HG03045 (cell line): ENCODE data around the gene TAAR2.
"Not testable (repeated sequence)": the region's sequence is repeated elsewhere in the genome, so short reads cannot be mapped to it uniquely, and the experiment has no call there.

ENCODE experiments used
- ATAC-seq: cut with Tn5 transposase; IDR thresholded peaks from one replicate; pipeline ENCODE4 v1.9.1; 2021; ENCODE audit warnings: mild to moderate bottlenecking, moderate library complexity; ENCODE audit not compliant: unreplicated experiment

Gene TAAR2

DNA sequence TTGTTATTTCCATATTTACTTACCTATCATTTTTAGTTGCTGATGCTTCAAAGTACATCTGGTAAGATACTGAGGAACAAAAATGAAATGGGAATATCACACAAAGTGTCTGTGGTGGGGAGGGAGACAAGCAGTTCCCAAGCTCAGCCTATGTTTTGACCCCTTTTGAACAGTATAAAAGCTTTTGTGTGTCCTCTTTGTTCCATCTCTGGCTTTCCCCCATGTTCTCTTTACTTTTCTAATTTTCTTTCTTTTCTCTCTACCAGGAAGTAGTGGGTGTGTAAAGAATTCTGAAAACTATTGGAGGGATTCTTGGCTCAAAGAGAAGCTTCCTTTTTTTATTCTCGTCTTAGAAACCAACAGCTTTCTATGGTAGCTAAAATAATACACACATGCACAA lies 7.4 kb downstream of the TAAR2 start:
- no peak for ATAC-seq

DNA sequence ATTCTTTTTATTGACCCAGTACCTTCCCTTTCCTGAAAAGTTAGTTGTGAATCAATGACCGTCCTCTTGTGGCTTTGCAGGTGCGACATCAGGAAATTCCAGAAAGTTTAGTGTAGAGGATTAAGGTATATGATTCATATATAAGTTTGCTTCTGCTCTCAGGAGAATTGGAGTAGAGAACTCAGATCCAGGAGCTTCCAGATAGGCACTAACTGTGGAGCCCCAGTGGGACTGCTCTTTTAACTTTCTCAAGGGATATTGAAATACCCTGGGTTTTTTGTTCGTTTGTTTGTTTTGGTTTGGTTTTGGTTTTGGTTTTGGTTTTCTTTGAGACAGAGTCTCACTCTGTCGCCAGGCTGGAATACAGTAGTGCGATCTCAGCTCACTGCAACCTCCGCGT lies 9.5 kb downstream of the TAAR2 start:
- ATAC-seq = peak; percentile 72

DNA sequence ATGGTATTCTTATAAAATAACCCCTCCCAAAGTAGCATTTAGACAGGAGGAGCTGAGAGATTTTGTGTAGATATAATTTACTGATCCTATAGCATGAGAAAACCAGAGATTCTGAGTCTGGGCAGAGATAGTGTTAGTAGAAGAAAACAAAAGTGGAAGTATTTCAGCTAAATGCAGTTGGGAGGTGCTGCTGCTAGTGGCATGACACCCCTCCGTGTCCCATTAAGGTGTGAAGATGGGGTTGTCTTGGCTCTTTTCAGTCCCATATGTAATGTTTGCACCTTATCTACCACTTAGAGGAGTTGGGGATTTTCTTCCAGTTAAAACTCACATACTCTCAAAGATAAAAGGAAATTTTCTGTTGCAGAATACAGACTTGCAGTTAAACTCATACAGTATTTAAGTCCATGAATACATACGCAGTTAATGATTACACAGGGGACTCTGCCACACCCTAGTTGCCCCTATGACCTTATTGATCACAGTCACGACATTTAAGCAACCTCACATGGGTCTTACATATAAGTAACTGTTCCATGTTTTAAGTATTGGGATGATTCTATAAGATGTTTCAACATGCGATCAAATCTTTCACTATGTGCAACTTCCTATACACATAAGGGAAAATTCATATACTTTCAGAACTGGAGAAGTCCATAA lies 11.5 kb downstream of the TAAR2 start:
- ATAC-seq = no peak

DNA sequence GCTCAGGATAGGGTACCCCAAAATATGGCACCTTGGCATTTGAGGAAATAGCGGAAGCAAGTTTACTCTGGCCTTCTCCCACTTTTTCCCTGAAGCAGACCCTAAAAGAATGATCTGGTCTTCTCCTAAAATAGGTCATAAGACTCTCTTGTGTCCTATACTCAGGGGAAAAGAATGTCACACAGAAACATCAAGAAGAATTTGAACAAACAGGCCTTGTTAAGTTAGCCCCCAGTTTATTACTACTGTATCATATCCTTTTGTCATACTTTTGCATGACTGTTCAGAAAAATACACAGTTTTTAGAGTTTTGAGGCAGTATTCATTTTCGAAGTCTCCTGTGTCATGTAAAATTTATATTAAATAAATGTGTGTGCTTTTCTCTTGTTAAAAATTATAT lies 12.5 kb downstream of the TAAR2 start:
- no peak for ATAC-seq

DNA sequence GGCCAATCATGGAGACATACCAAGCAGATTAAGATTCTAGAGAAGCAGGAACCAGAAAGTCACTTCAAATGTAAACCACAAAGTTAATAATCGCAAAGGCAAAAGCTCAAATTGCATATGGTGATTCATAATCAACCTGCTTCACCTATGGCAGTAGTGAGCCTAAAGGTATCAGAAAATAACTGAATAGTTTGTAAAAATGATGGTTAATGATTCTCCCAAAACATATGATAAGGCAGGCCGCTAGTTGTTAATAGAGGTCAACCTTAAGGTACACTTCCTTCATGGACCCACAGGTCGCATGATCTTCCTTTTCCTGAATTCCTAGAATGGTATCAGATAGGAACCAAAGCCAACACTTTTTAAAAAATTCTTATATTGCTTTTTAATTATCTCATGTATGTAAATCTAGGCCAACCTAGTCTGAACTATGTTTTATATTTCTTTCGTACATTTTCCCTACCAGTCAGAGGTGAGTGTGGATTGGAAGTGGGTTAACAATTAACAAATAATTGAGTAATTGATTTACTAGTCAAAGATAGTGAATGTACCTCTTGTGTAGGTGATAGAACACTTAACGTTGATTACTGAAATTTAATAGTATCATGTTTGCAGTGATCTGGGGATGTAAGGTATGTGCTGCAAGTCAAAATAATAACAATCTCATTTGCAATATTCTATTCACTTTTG lies 16.4 kb downstream of the TAAR2 start:
- ATAC-seq = no peak

DNA sequence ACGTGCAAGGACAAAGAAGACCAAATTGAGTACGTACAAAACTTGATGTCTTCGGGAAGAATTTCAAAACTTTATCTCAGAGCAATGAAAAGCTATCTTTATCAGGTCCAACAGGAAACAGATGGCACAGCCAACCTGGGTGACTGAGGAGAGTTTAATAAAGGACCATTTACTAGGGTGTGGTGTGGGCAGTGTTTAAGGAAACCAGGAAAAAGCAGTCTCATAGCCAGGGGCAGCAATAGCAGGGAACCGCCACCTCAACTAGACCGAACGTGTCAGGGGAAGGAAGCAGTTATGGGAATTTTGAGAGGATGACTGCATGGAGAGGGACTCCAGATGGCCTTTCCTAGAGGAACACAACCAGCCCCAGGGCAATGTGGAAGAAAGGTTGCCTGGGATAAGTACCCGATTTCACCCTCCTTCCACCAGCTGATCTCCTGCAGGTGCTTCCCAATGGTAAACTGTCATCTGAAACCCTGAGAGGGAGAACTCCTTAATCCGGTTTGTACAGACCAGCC lies 19.4 kb downstream of the TAAR2 start:
- ATAC-seq = no peak

DNA sequence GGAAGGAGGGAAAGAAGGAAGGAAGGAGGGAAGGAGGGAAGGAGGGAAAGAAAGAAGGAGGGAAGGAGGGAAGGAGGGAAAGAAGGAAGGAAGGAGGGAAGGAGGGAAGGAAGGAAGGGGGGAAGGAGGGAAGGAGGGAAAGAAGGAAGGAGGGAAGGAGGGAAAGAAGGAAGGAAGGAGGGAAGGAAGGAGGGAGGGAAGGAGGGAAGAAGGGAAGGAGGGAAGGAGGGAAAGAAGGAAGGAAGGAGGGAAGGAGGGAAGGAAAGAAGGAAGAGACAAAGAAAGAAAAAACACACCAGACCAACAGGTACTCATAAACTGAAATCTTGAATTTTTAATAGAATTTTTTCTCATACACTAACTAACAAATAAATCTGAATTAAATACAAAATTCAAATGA lies 23.2 kb downstream of the TAAR2 start:
- ATAC-seq = not testable (repeated sequence)

DNA sequence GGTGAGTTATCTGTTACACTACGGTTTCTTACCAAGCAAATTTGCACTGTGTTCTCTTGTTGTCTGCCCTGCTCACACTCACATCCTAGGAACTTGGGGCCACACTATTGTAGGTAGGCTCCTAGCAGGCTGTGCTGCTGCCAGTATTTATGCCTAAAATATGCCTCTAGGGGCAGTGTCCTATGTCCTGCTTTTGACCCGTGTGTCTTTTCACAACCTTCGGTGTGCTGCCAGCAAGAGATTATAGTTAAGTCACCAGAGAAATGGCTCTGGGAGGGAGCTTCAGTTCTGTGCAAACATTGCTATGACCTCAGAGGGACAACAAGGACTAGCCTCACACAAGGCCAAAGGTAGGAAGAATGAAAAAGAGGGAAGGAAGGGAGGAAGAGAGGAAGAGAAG lies 25.6 kb downstream of the TAAR2 start:
- no peak for ATAC-seq

DNA sequence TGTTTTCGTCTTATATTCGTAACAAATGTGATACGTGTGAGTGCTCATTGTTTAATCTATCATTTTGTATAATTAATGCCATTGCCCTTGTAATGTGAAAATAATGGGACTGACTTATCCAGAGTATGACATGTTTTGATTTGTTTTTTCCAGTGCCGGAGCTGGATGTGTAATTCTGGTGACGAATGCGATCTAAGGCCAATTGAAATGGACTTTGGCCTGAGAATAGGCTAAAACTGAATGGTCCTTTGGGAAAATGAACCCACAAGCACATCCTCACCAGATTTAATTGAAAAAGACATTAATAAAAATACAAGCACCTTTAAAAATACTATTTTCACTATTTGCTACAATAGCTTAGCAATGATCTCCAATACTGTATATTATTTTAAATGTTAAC lies 27.9 kb downstream of the TAAR2 start:
- no peak for ATAC-seq

DNA sequence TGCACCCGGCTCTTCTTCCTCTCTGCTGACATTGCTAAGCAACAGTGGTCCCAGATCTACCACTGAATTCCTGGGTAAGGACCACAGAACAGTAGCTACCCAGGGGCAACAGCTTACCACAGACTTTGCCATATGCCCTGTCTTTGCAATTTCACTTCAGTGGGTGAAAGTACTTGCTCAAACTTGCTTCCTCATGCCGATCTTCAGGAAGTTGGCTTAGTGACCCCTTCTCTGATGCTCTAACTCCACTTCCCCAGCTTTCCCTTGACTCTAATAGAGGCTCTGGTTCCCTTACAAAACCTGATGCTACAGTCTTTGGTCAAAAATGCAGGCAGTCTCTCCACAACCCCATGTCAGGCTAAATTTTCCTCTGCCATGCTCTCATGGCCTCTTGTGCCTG lies 31.2 kb downstream of the TAAR2 start:
- ATAC-seq = no peak

DNA sequence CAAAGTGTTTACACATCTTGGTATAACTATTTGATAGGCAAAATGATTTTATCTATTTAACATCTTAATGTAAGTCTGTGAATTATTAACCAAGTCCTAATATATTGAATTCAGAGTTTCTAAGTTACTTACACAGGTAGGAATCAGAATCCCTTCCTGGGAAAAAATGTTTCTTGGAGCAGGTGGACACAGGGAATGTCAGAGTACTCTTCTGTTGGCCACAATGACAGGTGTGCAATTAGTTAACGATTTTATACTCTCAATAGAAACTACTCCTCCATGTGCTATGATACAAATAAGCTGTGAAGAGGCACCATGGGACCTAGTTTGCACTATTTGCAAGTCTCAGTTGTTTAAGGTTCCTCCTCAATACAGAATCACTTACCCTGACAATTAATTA lies 33.7 kb downstream of the TAAR2 start:
- no peak for ATAC-seq

DNA sequence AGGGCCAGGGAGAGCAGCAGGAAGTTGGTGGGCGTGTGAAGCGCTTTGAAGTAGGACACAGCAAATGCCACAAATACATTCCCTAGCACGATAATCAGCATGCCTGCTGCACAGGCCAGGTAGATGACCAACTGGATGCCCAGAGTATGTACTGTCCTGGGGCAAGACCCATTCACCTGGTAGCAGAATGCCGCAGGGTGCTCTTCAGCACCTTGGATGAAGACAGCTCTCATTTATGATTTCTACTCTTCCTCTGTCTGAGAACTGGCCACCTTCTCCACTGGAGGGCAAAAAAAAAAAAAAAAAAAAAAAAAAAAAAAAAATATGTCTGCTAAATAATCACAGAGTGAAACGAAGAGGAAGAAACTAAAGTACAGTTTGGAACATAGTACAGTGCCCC lies 34.6 kb downstream of the TAAR2 start, which contains the start of gene TAAR5:
Gene TAAR5, minus strand, starts transcription at position 288 of the 400 bp plus-strand sequence. Its CDS starts 55 bp downstream, at position 233.
- ATAC-seq = no peak

DNA sequence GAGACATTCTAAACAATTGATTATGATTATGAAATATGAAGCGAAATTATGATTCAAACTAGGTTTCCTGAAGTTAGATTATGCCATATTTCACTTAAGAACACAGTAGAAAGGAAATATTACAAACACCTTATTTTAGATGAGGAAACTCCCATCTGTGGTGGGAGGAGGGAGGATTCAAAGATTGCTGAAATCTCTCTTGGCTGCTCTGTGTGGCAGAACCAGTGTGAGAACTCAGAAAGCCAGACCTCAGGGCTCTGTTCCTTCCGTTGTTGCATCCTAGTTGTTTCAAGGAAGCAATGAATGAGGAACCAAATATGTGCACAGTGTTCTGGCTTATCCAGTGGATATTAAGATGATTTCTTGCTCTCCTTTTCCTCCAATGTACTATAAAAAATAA lies 36.7 kb downstream of the TAAR2 start:
- no peak for ATAC-seq

DNA sequence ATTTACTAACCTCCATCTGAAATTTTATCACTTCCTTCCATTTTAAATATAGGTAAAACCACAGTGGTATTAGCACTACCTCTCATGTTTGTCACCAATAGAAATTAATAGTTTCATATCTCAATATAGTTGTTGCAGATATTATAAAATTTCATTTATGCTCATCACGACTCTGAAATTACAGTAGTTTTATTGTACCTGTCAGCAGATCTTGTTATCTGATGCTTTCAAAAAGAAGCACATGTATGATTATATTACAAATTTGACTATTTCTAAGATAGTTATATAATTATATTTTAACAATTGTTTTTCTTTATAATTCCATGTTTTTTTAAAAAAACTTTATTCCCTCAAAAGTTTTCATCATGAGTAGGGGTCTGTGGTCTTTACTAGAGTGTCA lies 39.4 kb downstream of the TAAR2 start:
- ATAC-seq = no peak

DNA sequence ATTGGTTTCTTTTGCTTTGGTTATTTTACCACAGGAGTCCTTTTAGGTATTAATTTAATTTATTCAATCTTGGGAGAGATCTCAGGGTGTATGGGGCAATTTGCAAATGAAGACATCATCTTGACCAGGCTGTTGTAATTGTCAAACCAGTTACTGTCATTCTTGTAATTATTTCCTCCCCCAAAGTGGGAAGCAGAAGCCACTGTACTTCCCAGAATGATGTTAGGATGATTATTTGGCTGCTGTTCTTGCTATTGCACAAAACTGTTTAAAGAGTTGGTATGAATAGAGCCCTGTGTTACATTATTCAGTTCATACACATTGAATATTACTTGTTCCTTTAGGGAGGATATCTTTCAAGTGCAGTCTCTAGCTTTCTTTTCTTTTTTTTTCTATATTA lies 52.3 kb downstream of the TAAR2 start:
- no peak for ATAC-seq

DNA sequence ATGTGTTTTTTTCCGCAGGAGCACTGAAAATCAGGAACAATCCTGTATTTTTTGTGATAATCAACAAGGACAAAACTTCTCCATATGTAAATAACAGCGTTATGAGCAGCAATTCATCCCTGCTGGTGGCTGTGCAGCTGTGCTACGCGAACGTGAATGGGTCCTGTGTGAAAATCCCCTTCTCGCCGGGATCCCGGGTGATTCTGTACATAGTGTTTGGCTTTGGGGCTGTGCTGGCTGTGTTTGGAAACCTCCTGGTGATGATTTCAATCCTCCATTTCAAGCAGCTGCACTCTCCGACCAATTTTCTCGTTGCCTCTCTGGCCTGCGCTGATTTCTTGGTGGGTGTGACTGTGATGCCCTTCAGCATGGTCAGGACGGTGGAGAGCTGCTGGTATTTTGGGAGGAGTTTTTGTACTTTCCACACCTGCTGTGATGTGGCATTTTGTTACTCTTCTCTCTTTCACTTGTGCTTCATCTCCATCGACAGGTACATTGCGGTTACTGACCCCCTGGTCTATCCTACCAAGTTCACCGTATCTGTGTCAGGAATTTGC lies 53.8 kb downstream of the TAAR2 start, which contains the start of gene TAAR6:
Gene TAAR6, plus strand, starts transcription at position 102 of the 557 bp plus-strand sequence. Its CDS starts 0 bp downstream, at position 102.
- ATAC-seq = no peak

DNA sequence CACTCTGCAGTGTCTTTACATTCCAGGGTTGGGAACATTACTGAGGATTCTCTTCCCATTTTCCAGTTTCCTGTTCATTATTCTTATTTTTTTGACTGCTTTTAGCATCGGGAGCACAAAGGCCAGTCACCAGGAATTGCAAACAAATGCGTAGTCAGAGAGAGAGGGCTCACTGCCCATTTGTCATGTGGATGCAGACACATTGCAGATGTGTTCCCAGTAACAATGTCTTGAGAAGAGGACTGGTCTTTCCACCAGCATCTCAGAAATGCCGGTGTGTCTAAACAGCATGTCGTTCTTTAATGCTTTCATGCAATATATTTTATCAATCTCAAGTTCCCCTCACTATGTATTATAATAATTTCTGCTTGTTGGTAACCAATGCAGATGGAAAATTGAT lies 54.9 kb downstream of the TAAR2 start:
- ATAC-seq = no peak

DNA sequence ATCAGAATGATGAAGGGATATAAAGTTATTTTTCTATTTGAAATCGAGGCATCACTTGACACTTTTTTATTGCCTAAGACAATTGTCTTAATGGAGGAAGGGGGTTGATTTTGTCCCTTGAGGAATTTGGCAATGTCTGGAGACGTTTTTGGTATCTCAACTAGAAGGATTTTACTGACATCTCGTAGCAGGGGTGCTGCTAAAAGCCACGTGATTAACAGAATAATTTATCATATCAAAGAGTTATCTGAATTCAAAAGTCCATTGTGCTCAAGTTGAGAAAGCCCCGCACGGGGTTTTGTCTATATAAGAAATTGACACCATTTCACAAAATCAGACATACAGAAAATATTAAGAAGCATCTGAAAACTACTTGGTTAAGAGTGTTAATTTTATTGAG lies 55.5 kb downstream of the TAAR2 start:
- ATAC-seq = no peak

DNA sequence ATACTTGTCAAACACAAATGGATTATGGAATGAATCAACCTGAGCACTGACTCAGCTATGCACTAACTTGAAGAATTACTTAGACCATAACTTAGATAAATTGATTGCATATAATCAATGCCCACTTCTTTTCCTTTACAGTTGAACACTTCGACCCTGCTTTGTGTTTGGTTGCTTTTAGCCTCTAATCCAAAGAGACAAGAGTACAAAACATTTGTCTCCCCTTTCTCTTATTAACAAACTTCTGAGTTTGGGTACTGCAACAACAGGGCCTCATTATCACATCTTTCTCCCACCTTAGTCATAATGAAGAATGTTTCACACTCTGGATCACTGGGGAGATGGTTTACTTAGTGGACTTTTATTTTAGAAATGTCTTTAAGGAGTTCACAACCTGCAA lies 56.5 kb downstream of the TAAR2 start:
- ATAC-seq = no peak
